ENCODE measurements around the gene GPR68. TPM values are rescaled to one million over a fixed set of nuclear protein-coding genes. Genes with fewer than 3 reads are reported as not detected.

GPR68 gene
- polyA plus RNA-seq, 2 of the 4 experiments (the other 2 are of a cell fraction) = 0.09 TPM

DNA sequence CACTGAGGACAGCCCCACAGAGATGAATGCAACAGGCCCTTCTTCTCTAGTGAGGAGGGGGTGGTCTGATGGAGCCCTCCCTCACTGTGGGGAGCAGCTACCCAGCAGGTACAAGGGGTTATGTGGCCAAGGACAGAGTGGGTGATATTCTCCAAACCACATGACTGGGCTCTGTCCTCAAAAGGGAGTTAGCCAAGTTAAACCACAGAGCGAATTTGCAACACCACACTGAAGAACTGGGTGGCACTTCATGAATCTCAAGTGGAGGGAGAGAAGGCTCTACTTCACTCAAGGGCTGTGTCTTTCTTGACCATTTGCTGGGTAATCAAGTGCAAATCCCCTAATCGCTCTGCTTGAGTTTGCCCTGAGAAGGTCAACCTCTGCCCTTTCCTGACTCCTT, 12.5 kb downstream of the GPR68 start (continued):
- TF ChIP-seq CBX2 (IDR thresholded peaks at IDR 0.05; ENCODE audit: borderline replicate concordance, low read depth) = no peak

GRCh38 chr14:91231446-91231845, 13.1 kb downstream of the GPR68 start:
- WGBS (ENCODE audit: missing lambda C conversion rate) = 61% methylated on average over 3 of the region's 3 CpGs
- no peak for ATAC-seq
- no peak for FAIRE-seq
- Histone ChIP-seq H3K4me2 (no peak overlapping the region), H3K4me3 (no peak overlapping the region), H3K4me1 (no peaks in the 10 kb centered on the region), H3K27ac (no peak overlapping the region), H3K9me3 (no peaks in the 10 kb centered on the region; the same call in 2 of the 3 replicates)
- CTCF ChIA-PET = no interaction called here
- POLR2A ChIA-PET = no interaction called here
- TF ChIP-seq ELK1 (IDR thresholded peaks at IDR 0.05; ENCODE audit: low read depth, low read length) (no peak), CEBPB (IDR thresholded peaks at IDR 0.05) (no peak), RNF2 (IDR thresholded peaks at IDR 0.05; ENCODE audit: borderline replicate concordance, low read depth) (no peak), JUNB (IDR thresholded peaks at IDR 0.05) (no peak), NPAS2 (CRISPR knock-in tag; IDR thresholded peaks at IDR 0.05; ENCODE audit: borderline replicate concordance) (no peak), SMC3 (IDR thresholded peaks at IDR 0.05) (no peak), SREBF2 (IDR thresholded peaks at IDR 0.05) (no peak), HOXA7 (CRISPR knock-in tag; IDR thresholded peaks at IDR 0.05) (no peak), KDM5A (IDR thresholded peaks at IDR 0.05) (no peak), ZNF302 (CRISPR knock-in tag; IDR thresholded peaks at IDR 0.05) (no peak), ZFP36 (IDR thresholded peaks at IDR 0.05; ENCODE audit: borderline replicate concordance, partially characterized antibody) (no peak), ZC3H11A (IDR thresholded peaks at IDR 0.05) (no peak), REST (IDR thresholded peaks at IDR 0.05) (no peak), CHD4 (IDR thresholded peaks at IDR 0.05; ENCODE audit: borderline replicate concordance) (no peak), CHD2 (IDR thresholded peaks at IDR 0.05; ENCODE audit: low read length, partially characterized antibody) (no peak), HOXB5 (CRISPR knock-in tag; IDR thresholded peaks at IDR 0.05) (no peak)
- no peak for DNase-seq (ENCODE audit: low read depth in 1 of 2, low spot score in 1 of 2)

DNA sequence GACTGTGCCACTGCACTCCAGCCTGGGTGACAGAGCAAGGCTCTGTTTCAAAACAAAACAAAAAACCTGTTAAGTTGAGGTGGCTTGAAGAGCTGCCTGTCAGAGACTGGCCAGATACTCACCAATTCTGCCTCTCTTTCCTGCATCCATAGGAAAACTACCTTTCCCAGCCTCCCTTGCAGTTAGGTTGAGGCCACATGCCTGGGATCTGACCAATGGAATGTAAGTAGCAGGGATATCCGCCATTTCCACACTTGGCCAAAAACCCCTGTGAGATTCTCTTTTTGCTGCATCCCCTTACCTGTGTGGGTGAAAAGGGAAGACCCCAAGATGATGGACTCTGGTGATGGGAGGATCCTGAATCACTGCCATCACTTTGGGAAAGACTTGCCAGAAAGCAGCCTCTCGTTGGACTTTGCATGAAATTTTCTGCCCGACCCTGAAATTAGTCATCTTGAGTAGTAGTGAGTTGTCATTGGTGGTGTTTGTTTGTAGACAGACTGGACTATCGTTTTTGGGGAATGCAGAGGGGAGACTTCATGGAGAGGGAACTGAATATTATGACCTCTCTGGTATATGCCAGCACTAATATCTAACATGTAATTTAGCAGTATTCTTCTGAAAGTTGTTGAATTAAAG, 14.0 kb downstream of the GPR68 start:
- no peak overlapping the region for H3K4me3 ChIP-seq
- ChIA-PET CTCF (no interaction called here), POLR2A (no interaction called here)
- DNase-seq (ENCODE audit: low read depth in 1 of 2, low spot score in 1 of 2) (peak in 1 of 2 experiments; percentile 14), ATAC-seq (peak in 1 of 2 experiments; percentile 43; a peak in 1 of 6 replicates), FAIRE-seq (no peak)
- no peaks in the 10 kb centered on the region for H3K4me1 ChIP-seq
- H3K9me3 ChIP-seq = no peaks in the 10 kb centered on the region; the same call in 2 of the 3 replicates
- WGBS (ENCODE audit: missing lambda C conversion rate) = 61% methylated on average over 4 of the region's 4 CpGs
- no peak overlapping the region for H3K4me2 ChIP-seq
- TF ChIP-seq, protein P1, sequence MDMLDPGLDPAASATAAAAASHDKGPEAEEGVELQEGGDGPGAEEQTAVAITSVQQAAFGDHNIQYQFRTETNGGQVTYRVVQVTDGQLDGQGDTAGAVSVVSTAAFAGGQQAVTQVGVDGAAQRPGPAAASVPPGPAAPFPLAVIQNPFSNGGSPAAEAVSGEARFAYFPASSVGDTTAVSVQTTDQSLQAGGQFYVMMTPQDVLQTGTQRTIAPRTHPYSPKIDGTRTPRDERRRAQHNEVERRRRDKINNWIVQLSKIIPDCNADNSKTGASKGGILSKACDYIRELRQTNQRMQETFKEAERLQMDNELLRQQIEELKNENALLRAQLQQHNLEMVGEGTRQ (IDR thresholded peaks at IDR 0.05) = peak; percentile 9; the same call in 1 of the 2 replicates
- TF ChIP-seq CHD4 (IDR thresholded peaks at IDR 0.05; ENCODE audit: borderline replicate concordance) = no peak
- no peak for TF ChIP-seq SREBF2 (IDR thresholded peaks at IDR 0.05)
- no peak for TF ChIP-seq CEBPB (IDR thresholded peaks at IDR 0.05)
- no peak overlapping the region for H3K27ac ChIP-seq
